HG03175 (cell line): ENCODE results near the gene NDUFA7.
"Not testable (repeated sequence)": the region's sequence is repeated elsewhere in the genome, so short reads cannot be mapped to it uniquely, and the experiment has no call there.

Experiments used
- ATAC-seq: cut with Tn5 transposase; IDR thresholded peaks from one replicate; pipeline ENCODE4 v1.9.1; 2021; ENCODE audit warnings: mild to moderate bottlenecking, moderate library complexity; ENCODE audit not compliant: unreplicated experiment

Gene NDUFA7

GRCh38 chr19:8320564-8321066, 560 bp downstream of the NDUFA7 start:
- ATAC-seq: no peak

GRCh38 chr19:8319807-8320520, 1.2 kb downstream of the NDUFA7 start:
- no peak for ATAC-seq

- ATAC-seq: not testable (repeated sequence)
Observed at GRCh38 chr19:8318835-8319234, 2.3 kb downstream of the NDUFA7 start.

GRCh38 chr19:8316351-8317125, 4.6 kb downstream of the NDUFA7 start:
- ATAC-seq: no peak

- not testable (repeated sequence) for ATAC-seq
Observed at GRCh38 chr19:8314981-8315640, 6.1 kb downstream of the NDUFA7 start.

GRCh38 chr19:8311461-8312260, 9.5 kb downstream of the NDUFA7 start:
- no peak for ATAC-seq

GRCh38 chr19:8310342-8311055, 10.7 kb downstream of the NDUFA7 start:
- ATAC-seq: no peak

- no peak for ATAC-seq
Observed at GRCh38 chr19:8308891-8309291, 12.3 kb downstream of the NDUFA7 start.

- peak; percentile 87 for ATAC-seq
Observed at GRCh38 chr19:8307965-8308866, 13.0 kb downstream of the NDUFA7 start, which contains the start of gene CD320. TSS of gene CD320 (minus strand) at chr19:8308358. CDS start at chr19:8308290, 68 bp downstream.

- no peak for ATAC-seq
Observed at GRCh38 chr19:8307400-8307964, 13.7 kb downstream of the NDUFA7 start.

GRCh38 chr19:8306235-8307054, 14.7 kb downstream of the NDUFA7 start:
- ATAC-seq: no peak

GRCh38 chr19:8305798-8306197, 15.4 kb downstream of the NDUFA7 start:
- ATAC-seq: no peak

GRCh38 chr19:8304841-8305621, 16.1 kb downstream of the NDUFA7 start:
- ATAC-seq: no peak

- ATAC-seq: no peak
Observed at GRCh38 chr19:8302734-8303133, 18.4 kb downstream of the NDUFA7 start.

- no peak for ATAC-seq
Observed at GRCh38 chr19:8302357-8302691, 18.9 kb downstream of the NDUFA7 start.

- not testable (repeated sequence) for ATAC-seq
Observed at GRCh38 chr19:8291337-8291736, 29.8 kb downstream of the NDUFA7 start.

- not testable (repeated sequence) for ATAC-seq
Observed at GRCh38 chr19:8276508-8276907, 44.7 kb downstream of the NDUFA7 start.
